Fibroblast of skin of right biceps (primary cell): Measurements from ENCODE around the gene LTBP2.

Source experiments
- DNase-seq: peaks from one replicate; pipeline ENCODE4 v3.0.0-alpha.2; 2013

Gene LTBP2

DNA sequence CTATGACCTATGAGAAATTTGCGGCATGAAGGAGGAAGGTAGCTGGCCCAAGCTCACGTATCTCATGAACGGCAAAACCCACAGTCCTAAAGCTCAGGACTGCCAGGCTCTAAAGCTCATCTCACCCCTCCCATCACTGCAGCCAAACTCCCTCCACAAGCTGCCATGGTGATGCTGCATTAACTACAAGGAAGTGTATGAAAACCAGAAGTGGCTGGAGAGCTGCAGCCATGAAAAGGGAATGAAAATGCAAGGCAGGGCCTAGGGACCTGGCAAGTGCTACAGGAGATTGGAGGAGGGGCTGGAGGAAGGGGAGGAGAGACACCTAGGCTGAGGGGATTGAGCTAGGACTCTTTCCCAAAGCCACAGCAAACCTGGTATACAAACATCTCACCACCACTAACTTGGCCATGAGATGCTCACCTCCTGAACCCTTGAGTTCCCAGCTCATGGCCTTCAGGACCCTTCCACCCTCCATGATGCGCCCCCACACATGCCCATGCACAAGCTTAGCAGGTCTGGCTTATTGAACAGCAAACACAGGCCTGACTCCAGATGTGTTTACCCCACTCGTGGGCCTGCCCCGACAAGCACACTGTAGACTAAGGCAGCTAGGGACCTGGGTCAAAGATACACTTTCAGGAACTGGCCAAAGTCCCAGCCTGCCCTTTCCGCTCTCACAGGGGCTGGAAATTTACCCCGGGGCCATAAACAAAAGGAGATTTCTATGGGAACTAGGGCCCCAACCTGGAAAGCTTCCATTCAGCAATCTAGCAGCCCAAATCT, 42.0 kb downstream of the LTBP2 start:
- DNase-seq, result no peak

DNA sequence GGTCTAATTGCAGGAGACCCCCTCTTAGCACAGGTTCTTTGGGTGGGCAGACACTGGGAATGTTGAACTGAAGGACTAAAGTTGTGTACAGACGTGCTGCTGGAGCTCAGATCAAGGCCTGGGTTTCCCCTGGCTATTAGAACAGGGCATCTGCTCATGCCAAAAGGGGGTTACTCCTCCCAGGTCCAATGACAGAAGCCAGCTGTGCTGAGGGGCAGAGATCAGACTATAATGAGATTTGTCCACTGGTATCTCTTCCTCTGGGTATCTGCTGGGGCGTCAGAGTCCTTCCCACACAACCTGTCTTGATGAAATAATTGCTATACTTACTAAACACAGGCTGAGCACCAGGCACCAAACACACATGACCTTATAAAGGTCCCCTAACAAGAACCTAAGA, 42.6 kb downstream of the LTBP2 start:
- DNase-seq, result no peak

DNA sequence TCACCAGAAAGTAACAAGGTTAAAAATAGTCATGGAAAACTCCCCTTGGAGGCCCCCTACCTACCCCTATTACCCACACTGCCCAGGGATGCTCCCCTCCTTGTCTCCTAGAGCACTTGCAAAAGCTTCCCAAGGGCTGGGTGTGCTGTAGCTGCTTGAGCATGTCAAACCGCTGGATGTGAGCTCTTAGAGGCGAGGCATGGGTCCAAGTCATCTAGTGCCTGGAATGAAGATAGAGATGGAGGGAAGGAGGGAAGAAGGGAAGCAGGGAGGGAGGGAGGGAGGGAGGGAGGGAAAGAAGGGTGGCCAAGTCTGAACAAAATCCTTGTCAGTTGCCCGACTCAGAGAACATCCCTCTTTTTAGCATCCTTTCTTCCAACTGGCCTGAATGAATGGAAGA, 43.1 kb downstream of the LTBP2 start:
- DNase-seq, result peak; percentile 73

DNA sequence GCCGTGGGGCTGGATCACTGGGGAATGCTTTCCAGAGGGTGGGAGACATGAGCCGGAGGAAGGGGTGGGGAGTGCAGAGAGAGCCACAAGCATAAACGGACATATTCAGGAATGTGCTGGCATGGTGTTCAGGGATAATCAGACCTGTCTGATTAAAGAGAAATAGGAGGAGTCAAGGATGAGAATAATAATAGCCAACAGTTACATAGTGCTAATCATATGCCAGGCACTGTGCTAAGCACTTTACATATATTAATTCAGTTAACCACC, 43.7 kb downstream of the LTBP2 start:
- DNase-seq, result no peak

DNA sequence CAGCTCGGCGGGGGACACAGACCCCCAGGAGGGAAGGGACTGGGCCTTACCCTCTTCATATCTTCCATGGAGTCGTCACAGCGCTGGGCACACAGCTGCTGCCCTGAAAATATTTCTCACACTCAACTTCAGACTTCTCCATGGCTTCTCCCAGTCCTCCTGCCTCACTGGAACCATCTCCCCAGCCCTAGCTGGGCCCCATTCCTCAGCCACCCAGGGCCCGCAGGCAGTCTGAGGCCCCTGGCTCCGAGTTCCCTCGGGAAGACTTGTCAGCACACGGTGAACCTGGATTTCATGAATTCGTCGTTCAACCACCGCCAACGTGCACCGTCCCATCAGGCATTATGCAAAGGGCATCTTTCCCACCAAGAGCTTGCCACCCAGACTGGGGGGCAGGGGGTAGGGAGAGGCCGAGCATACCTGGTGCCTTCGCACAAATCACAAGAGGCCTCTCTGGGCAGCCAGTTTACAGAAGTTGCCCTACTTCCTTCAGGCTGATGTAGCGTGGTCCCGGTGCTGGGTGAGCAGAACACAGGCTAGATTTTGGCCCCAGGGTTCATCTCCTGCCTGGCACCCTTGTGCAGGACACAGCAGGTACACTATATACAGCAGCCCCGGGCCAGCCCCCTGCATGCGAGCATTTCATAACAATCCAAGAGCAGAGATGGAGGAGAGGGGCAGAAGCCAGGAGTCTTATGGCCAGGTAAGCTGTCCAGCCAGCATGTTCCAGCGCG, 44.2 kb downstream of the LTBP2 start:
- no peak for DNase-seq

DNA sequence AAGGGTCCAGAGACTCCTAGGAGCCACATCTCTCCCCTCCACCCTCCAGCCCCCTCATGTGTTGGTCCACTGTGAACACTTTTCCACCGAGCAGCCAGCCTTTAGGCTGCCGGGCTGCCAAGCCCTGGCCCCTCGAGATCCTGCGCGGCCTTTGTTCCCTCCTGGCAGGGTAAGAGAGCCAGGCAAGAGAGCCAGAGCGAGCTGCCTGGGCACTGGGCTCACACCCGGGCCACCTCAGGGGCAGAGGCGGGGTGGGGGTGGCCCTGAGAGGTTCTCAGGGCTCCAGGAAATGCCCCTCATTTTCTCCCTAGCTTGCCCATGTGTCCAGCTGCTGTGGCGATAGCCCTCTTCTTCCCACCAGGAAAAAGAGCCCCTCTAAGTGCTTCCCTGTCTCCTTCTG, 44.8 kb downstream of the LTBP2 start:
- DNase-seq, result no peak

DNA sequence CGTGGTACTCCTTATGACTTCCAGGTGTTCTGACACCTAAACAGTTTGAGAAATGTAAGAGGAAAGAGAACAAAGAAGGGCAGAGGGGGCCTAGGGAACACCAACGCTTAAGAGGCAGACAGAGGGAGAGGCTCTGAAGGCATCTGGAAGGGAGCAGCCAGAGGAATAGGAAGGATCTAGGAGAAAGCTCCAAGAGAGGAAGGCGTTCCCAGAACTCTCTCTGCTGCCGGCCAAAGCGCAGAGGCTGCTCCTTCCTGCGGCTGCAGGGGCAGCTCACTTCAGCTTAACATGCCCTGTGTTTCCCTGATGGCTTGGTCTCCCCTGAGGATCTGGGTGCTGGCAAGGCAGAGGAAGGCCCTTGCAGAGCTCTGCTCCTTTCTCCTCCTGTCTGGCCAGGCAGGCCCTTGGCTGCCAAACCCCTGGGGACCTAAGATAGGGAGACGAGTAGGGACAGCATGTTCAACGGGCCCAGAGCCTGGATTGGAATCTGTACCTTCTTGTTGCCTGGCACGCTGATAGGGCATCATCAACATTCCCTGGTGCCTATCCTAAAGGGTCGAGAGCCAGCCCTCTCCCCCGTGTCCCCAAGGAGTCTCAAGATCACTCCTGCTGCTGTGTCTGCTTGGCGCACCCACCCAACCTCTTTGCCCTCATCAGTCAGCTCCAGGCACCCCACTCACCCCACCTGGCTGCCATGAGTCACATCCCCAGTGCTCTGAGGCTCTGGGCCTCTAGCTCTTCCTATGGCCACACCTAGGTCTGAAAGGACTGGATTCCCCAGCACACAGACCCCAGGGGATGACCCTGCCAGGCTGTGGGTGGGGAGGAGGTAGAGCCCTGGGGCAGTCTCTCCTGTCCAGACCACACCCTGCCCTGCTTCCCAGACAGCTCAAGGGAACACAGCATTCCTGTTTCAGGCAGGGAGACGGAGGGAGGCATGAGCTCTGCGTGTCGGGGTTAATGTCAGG, 45.6 kb downstream of the LTBP2 start:
- DNase-seq, result peak; percentile 38

DNA sequence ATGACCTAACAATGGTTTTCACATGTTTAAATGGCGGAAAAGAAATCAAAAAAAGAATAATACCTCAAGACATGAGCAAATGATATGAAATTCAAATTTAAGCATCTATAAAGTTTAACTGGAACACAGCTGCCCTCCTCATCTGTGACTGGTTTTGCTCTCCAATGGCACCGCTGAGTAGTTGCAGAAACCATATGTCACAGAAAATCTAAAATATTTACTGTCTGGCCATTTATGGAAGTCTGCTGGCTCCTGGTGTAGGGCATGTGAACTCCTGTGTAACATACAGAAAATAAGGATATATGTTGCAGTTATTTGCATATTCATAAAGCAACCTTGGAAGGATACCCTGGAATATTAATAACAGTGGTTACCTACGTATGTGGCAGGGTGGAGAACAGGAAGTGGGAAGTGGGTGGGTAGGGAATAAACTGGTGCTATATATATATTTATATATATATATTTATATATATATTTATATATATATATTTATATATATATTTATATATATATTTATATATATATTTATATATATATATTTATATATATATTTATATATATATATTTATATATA, 48.4 kb downstream of the LTBP2 start:
- peak; percentile 43 for DNase-seq

DNA sequence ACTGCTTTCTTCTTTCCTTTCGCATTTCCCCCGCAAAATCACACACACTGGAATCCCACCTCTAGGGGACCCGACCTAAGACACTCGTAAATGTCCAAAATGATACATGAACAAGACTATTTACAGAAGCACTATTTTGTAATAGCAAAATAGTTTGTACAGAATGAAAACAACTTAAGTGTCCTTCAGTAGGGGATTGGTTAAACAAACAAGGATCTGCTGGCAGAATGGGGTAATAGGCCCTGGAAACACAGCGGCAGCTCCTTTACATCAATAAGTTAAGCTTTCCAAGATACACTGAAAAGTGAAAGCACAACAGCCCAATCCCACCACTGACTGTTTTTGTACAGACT, 48.8 kb downstream of the LTBP2 start:
- no peak for DNase-seq

DNA sequence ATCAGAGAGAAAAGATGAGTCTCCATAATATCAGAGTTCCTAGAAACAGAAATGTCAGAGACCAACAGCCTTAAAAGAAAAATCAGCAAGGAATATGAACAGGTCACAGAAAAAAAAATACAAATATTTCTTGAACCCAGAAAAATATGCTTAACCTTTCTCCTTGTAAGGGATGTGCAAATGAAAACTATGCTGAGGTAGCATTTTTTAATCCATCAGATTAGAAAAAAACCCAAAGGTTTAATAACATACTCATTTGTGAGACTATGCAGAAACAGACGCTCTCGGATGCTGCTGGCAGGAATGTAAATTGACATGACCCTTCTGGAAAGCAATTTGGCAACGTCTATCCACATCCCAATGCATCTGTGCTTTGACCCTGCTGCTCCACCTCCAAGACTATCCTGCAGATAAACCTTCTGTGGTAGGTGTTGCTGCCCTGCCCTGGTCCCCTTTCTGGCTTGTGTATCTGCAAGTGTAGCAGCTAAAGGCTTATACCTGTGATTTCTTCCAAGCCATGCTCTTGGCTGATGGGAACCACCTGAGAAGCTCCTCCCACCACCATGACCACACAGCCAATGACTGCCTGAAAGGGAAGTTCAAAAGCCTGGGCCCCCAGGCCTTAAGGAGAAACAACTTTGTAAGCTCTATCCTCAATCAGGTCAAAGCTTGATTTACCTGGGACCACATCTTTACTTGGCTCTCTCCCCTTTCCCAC, 49.4 kb downstream of the LTBP2 start:
- no peak for DNase-seq

DNA sequence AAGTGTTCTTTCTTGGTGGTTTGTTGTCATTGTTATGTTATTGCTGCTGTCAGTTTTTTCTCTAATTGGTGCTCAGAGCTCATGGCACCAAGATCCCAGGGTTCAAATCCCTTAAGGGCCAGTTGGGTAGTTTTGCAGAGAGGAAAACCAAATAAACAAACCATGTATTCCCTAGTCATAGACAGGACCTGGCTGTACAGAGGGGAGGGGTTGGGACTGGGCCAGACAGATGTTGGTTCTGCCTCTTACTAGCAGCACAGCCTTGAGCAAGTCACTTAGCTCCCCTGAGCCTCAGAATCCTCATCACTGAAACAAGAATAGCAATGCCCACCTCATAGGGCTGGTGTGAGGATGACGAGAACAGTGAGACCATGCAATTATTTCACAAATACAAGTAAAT, 53.4 kb downstream of the LTBP2 start:
- no peak for DNase-seq

DNA sequence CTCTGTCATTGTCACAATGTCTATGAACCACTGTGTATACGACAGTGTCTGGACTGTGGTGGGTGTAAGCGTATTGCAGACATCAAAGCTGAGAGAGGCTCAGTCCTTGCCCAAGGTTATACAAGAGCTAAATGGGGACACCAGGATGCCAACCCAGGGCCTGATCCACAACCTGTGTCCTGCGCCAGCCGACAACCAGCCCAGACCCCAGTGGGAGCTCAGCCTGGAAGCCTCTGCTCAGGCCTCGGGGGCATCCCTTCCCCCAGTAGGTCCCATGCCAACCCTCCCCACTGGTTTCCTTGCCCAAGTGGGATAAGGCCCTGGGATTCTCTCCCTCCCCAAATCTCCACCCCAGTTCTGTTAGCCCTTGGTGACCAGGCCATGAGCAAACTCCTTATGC, 54.3 kb downstream of the LTBP2 start:
- no peak for DNase-seq

DNA sequence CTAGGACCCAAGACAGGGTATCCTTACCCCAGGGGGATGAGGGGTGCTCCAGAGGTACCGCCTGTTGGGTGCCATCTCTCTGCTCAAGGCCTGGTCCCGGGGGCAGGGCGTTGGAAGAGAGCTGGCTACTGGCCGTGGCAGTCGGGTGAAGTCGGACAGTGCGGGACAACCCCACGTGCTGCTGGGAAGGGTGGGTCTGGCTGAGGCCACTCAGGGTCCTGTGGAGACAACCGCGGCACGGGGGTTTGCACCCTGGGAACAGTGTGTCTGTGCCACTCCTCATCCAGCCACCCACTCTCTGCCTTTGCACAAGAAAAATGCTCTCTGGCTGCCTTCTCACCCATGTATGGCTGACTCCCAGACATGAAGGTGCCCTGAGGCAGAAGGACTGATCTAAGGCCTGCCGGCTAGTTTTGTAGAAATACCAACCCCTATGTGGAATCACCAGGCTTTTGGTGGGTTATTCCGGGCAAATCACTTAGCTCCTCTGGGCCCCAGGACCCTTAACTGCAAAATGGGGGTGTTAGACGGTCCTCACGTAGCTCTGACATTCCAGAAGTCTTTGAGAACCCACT, 56.5 kb downstream of the LTBP2 start:
- no peak for DNase-seq

DNA sequence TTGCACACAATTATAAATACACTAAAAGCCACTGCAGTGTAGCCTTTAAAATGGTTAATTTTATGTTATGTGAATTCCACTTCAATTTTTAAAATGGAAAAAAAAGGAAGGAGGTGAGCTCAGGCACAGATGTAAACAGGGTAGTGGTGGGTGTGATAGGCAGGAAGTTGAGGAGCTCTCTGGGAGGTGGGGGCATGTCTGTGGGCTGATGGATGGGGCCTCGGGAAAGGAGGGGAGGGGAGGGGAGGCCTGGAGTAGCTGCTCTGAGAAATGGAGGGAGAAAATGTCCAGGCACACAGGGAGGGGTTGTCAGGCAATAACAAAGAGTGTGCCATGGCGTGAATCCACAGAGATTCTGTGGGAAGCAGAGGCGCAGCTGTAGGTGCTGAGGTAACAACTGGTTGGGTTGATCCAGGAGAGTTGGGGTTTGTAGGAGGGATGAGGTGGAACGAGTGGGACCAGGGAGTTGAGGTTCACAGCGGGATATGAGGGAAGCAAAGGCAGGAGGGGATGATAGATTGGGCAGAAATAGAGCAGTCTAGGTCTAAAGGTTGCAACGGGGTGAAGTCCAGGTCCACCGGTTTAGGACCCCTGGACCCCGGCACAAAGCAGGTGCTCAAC, 57.2 kb downstream of the LTBP2 start:
- no peak for DNase-seq

DNA sequence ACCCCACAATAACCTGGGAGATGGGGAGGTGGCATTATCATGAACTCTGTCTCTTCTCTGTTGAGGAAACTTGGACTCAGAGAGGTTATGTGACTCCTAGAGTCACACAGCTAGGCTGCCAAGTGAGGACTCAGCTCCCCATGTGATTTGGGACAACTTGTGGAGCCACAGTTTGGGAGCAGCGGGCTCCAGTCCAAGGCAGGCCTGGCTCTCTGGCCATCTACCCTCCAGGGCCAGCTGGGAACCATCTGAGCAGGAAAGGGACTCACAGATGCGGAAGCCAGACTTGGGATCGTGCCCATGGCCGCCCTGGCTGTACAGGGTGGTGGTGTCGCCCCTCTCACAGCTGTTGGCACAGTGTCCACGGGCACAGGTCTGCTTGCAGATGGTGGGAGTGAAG, 59.4 kb downstream of the LTBP2 start:
- DNase-seq, result no peak

DNA sequence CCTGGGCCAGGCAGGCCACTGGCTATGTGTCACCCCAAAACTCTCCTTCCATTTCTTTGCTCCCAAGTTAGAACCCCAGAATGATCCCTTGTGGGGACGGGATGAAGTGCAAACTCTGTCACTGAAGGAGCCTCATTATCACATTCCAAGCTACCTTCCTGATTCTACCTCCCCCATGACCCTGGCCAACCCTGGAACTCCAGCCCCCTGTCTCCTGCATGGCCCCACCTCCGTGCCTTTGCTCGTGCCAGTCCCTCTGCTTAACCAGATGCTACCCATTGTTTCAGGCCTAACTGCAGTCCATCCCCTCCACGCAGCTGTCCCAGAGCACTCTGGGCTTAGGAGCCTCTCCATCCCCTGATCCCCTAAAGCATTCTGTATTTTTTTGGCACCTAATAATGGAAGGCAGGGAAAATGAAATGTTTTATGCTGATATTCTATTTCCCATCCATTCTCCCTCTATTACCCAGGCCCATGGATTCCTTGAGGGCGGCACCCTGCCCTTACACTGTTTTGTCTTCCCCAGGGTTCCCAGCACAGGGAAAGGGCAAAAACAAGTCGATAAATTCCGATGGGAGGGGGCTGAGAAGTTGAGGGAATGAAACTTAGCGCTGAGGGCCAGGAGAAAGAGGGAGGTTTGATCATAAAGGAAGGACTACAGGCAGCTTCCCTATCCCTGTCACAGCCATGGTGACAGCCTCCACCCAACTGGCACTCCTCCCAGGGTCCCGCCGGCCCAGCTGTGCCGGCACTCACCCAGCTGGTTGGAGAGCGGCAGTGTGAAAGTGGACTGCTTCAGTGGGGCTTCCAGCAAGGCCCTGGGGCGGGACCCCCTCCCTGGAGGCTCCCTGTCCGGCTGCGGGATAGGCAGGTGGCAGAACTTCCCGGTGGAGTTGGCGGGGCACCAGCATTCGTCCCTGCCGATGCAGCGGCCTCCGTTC, 60.3 kb downstream of the LTBP2 start:
- no peak for DNase-seq

DNA sequence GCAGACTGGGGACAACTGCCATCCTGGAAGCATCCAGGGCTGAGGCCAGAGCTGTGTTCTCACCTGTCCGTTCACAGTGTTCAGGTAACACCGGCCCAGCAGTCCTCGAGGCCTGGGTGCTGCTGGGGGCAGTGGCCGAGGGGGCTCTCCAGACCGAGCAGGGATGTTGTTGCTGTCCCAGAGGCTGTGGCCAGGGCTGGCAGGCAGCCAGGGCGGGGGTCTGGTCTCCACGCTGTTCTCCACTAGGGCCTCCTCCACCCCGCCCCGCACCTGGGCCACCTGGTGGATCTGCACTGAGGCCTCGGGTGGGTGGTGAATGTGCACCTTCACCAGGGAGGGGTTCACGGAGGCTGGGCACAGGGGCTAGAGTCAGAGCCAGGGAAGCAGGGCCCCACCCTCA, 61.0 kb downstream of the LTBP2 start:
- DNase-seq, result no peak

DNA sequence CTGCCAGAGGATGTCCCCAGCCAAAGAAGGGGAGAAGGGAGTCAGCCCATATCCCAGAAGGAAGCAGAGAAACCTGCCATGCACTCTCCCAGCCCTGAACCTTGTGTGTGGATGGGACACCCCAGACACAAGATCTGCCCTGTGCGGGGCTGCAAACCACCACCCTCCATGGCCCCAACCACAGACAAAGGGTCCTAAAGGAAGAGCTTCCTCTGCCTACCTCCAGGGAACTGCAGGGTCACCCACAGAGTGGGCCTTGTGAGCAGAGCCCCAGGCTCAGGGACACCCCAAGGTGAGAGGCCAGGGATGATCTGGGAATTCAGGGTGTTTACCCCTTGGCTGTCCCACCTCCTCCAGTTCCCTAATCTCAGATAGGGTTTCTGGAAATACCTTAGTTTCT, 62.0 kb downstream of the LTBP2 start:
- DNase-seq, result no peak

DNA sequence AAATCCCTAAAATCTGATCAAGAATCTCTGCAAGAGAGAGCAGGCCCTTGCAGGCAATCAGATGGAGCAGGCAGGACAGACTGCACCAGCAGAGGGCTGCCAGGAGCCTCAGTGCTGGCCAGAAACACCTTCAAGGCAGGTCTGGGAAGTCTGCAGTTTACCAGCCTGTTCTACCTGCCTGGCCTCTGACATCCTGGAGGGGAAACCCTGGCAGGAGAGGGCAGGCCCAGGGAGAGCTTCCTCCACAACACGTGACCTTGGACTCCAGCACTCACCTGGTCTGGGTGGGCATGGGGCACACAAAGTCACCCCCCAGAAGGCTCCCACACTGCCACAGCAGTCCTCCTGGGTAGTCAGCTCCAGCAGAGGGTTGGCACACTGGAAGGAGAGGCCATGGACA, 62.4 kb downstream of the LTBP2 start:
- DNase-seq, result no peak

DNA sequence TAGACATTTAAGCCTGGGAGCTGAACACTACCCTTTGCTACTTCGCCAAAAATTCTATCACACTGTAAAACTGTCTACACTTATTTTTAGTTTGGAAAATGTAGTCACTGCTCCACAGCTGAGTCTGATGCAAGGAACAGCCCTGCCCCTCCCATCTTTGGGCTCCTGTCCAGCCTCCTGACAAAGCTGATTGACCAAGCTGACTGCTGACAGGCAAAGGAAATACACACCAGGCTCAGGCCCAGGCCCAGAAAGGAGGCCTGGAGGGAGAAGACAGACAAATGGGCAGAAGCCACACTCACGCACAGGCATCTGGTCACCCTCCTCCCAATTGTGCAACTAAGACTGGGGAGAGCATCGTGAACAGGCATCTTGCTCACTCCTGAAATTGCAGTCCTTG, 63.2 kb downstream of the LTBP2 start:
- peak; percentile 89 for DNase-seq
